Ishikawa (cell line): Measurements from ENCODE around the gene ZCWPW1.

ENCODE experiments used
- CEBPB ChIP-seq: IDR thresholded peaks from 2 replicates; pipeline ENCODE4 v1.6.1; 2012
- CREB1 ChIP-seq: IDR thresholded peaks from 2 replicates; pipeline ENCODE4 v1.6.1; 2012; ENCODE audit warnings: low read depth
- EGR1 ChIP-seq: IDR thresholded peaks from 2 replicates; pipeline ENCODE4 v1.6.1; 2012
- EP300 ChIP-seq: IDR thresholded peaks from 2 replicates; pipeline ENCODE4 v1.6.1; 2012; ENCODE audit warnings: borderline replicate concordance
- FOXM1 ChIP-seq: IDR thresholded peaks from 2 replicates; pipeline ENCODE4 v1.6.1; 2012; ENCODE audit warnings: low read depth, borderline replicate concordance
- NFIC ChIP-seq: IDR thresholded peaks from 2 replicates; pipeline ENCODE4 v1.6.1; 2012
- RAD21 ChIP-seq: IDR thresholded peaks from 2 replicates; pipeline ENCODE4 v1.6.1; 2012; ENCODE audit warnings: low read depth
- TAF1 ChIP-seq: IDR thresholded peaks from 2 replicates; pipeline ENCODE4 v1.6.1; 2012; ENCODE audit warnings: low read depth, mild to moderate bottlenecking
- TCF12 ChIP-seq: IDR thresholded peaks from 2 replicates; pipeline ENCODE4 v1.6.1; 2012; ENCODE audit warnings: low read depth
- TEAD4 ChIP-seq: IDR thresholded peaks from 2 replicates; pipeline ENCODE4 v1.6.1; 2012
- YY1 ChIP-seq: IDR thresholded peaks from 2 replicates; pipeline ENCODE4 v1.6.1; 2012; ENCODE audit warnings: low read depth
- ZBTB7A ChIP-seq: IDR thresholded peaks from 2 replicates; pipeline ENCODE4 v1.6.1; 2012; ENCODE audit warnings: low read depth
- TF ChIP-seq, protein P1 (sequence below): IDR thresholded peaks from 2 replicates; pipeline ENCODE4 v1.6.1; 2012
- TF ChIP-seq, protein P2 (sequence below): IDR thresholded peaks from 2 replicates; pipeline ENCODE4 v1.6.1; 2012
- TF ChIP-seq, protein P3 (sequence below): IDR thresholded peaks from 2 replicates; pipeline ENCODE4 v1.6.1; 2012; ENCODE audit warnings: low read depth, mild to moderate bottlenecking

The ZCWPW1 gene

DNA sequence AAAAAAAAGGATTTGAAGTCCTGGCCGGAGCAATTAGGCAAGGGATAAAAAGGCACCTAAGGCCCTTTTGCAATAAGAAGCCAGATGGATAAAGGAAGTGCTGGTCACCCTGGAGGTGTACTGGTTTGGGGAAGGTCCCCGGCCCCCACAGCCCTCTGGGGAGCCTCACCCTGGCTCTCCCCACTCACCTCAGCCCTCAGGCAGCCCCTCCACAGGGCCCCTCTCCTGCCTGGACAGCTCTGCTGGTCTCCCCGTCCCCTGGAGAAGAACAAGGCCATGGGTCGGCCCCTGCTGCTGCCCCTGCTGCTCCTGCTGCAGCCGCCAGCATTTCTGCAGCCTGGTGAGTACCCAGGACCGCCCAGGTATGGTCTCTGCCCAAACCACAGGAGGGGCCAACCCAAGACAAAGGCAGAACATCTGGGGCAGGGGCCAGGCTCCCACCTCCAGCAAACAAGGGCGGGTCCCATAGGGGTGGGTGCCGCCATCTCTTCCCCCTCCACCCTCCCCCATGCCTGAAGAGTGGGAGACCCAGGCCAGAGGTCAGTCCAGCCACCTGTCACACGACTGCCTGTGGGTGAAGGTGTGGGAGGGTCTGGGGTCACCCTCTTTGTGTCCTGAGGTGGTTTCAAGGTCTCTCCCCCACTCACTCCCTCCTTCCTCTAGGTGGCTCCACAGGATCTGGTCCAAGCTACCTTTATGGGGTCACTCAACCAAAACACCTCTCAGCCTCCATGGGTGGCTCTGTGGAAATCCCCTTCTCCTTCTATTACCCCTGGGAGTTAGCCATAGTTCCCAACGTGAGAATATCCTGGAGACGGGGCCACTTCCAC is 70.3 kb downstream of the ZCWPW1 start, which contains the start of gene PILRB:
Gene PILRB, plus strand, starts transcription at position 91 of the 830 bp plus-strand sequence. Its CDS starts 186 bp downstream, at position 277.
- TF ChIP-seq YY1 = no peak
- TF ChIP-seq TCF12 = no peak
- no peak for TF ChIP-seq NFIC
- TF ChIP-seq, protein P1, sequence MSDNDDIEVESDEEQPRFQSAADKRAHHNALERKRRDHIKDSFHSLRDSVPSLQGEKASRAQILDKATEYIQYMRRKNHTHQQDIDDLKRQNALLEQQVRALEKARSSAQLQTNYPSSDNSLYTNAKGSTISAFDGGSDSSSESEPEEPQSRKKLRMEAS = no peak
- no peak for TF ChIP-seq RAD21
- TF ChIP-seq TAF1 = no peak
- TF ChIP-seq, protein P2, sequence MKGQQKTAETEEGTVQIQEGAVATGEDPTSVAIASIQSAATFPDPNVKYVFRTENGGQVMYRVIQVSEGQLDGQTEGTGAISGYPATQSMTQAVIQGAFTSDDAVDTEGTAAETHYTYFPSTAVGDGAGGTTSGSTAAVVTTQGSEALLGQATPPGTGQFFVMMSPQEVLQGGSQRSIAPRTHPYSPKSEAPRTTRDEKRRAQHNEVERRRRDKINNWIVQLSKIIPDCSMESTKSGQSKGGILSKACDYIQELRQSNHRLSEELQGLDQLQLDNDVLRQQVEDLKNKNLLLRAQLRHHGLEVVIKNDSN = no peak
- no peak for TF ChIP-seq FOXM1
- no peak for TF ChIP-seq EP300

DNA sequence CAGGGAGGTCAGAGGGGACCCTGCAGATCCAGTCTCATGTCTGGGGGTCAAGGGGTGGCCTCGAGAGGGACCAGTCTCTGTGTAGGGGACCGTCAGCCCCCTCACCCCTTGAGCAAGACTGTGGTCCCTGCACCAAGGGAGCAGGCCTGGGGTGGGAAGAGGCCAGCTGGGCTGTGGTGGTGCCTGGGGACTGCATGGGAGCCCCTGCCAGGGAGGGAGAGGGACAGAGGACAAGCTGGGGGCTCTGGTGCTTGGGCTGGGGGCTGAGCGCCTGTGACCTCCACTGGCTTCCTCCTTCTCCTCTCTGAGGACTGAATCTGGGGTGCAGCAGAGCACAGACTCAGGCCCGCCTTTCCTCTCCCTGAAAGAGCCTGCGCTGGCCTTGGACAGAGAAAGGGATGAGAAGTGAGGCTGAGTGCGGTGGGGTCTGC is 71.4 kb downstream of the ZCWPW1 start:
- TF ChIP-seq YY1 = no peak
- no peak for TF ChIP-seq RAD21

DNA sequence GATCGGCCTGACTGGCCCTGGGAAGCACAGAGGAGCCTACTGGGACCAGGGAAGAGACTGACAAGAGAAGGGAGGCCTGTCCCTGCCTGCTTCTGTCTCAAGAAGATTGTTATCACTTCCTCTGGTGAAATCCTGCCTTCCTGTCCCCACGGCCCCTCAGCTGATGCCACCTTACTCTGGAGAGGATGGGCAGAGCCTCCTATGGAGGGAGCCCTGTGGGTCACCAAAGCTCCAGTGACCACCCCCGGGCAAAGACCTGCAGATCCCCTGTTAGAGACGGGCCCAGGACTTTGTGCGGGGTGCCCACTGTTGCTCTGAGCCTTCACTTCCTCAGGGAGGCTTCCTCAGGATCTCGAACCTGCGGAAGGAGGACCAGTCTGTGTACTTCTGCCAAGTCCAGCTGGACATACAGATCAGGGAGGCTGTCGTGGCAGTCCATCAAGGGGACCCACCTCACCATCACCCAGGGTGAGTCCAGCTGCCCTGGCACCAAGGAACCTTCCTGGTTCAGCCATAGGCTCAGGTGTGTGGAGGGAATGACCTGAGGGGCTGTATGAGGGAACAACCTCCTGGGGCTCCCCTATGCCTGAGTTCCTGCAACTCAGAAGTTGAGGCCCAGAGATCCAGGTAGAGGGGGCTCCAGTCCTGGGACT is 72.0 kb downstream of the ZCWPW1 start:
- TF ChIP-seq CEBPB = no peak
- TF ChIP-seq TCF12 = no peak
- TF ChIP-seq TAF1 = no peak
- no peak for TF ChIP-seq FOXM1
- TF ChIP-seq RAD21 = no peak
- no peak for TF ChIP-seq EGR1
- no peak for TF ChIP-seq CREB1
- TF ChIP-seq, protein P2 = no peak
- no peak for TF ChIP-seq TEAD4
- TF ChIP-seq, protein P1 = no peak
- TF ChIP-seq, protein P3, sequence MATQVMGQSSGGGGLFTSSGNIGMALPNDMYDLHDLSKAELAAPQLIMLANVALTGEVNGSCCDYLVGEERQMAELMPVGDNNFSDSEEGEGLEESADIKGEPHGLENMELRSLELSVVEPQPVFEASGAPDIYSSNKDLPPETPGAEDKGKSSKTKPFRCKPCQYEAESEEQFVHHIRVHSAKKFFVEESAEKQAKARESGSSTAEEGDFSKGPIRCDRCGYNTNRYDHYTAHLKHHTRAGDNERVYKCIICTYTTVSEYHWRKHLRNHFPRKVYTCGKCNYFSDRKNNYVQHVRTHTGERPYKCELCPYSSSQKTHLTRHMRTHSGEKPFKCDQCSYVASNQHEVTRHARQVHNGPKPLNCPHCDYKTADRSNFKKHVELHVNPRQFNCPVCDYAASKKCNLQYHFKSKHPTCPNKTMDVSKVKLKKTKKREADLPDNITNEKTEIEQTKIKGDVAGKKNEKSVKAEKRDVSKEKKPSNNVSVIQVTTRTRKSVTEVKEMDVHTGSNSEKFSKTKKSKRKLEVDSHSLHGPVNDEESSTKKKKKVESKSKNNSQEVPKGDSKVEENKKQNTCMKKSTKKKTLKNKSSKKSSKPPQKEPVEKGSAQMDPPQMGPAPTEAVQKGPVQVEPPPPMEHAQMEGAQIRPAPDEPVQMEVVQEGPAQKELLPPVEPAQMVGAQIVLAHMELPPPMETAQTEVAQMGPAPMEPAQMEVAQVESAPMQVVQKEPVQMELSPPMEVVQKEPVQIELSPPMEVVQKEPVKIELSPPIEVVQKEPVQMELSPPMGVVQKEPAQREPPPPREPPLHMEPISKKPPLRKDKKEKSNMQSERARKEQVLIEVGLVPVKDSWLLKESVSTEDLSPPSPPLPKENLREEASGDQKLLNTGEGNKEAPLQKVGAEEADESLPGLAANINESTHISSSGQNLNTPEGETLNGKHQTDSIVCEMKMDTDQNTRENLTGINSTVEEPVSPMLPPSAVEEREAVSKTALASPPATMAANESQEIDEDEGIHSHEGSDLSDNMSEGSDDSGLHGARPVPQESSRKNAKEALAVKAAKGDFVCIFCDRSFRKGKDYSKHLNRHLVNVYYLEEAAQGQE = no peak
- no peak for TF ChIP-seq ZBTB7A
- TF ChIP-seq NFIC = no peak
- no peak for TF ChIP-seq EP300
- no peak for TF ChIP-seq YY1

DNA sequence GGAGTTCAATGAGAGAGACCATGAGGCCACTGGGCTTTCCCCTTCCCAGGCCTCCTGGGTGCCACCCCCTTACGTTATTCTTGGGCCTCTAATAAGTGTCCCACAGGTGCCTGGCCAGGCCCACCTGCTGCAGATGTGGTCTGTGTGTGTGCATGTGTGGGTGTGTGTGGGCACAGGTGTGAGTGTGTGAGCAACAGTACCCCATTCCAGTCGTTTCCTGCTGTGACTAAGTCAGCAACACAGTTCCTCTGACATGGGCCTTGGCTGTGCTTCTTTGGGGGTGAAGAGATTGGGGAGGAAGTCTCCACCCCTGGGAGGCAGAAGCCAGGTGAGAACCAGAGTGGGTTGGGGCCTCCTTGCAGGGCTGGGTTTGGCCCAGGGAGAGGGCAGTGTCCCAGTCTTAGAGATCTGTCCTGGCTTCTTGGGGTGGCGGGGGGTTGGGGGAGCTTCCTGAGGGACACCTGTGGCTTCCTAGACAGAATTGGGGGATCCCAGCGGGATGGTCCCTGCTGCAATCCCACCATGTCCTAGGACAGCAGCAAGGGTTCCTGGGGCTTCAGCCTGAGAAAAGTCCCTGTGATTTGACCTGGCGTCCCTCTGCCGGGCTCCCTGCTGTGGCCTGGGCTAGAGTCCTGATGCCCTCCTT is 74.7 kb downstream of the ZCWPW1 start:
- no peak for TF ChIP-seq EGR1
- TF ChIP-seq ZBTB7A = no peak
- no peak for TF ChIP-seq TCF12
- no peak for TF ChIP-seq NFIC
- no peak for TF ChIP-seq YY1
- TF ChIP-seq CEBPB = no peak
- TF ChIP-seq CREB1 = no peak
- TF ChIP-seq TAF1 = no peak
- TF ChIP-seq, protein P2 = no peak
- TF ChIP-seq TEAD4 = no peak
- TF ChIP-seq, protein P1 = no peak
- no peak for TF ChIP-seq FOXM1

DNA sequence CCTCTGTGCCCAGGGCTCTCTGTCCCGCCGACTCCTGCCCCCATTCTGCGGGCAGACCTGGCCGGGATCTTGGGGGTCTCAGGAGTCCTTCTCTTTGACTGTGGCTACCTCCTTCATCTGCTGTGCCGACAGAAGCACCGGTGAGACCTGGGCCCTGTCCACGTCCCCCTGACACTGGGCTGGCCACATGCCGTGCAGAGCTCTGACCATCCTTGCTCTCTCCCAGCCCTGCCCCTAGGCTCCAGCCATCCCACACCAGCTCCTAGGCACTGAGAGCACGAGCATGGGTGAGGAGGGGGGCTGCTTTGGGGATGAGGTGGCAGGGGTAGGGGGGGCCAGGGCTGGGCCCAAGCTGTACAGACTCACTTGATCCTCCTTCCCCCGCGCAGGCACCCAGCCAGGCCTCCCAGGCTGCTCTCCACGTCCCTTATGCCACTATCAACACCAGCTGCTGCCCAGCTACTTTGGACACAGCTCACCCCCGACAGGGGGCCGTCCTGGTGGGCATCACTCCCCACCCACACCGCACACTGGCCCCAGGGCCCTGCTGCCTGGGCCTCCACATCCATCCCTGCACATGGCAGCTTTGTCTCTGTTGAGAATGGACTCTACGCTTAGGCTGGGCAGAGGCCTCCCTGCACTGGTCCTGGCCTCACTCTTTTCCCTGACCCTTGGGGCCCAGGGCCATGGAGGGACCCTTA is 75.4 kb downstream of the ZCWPW1 start:
- TF ChIP-seq YY1 (no peak), EGR1 (no peak), TCF12 (no peak), TEAD4 (no peak), RAD21 (no peak), EP300 (no peak), CREB1 (no peak), TAF1 (no peak), NFIC (no peak), ZBTB7A (no peak), CEBPB (no peak), FOXM1 (no peak)
- TF ChIP-seq, protein P2 = no peak
- TF ChIP-seq, protein P1 = no peak
- TF ChIP-seq, protein P3 = no peak
